HCT116 (cell line): ENCODE data around the gene SAG.

Source experiments
- EZH2phosphoT487 ChIP-seq: fragments of 200-600 bp; IDR thresholded peaks from 2 replicates; pipeline ENCODE4 v1.6.1; 2018; ENCODE audit warnings: antibody characterized with exemption, borderline replicate concordance
- FOSL1 ChIP-seq: IDR thresholded peaks from 2 replicates; pipeline ENCODE4 v1.6.1; 2012; ENCODE audit warnings: low read depth

DNA sequence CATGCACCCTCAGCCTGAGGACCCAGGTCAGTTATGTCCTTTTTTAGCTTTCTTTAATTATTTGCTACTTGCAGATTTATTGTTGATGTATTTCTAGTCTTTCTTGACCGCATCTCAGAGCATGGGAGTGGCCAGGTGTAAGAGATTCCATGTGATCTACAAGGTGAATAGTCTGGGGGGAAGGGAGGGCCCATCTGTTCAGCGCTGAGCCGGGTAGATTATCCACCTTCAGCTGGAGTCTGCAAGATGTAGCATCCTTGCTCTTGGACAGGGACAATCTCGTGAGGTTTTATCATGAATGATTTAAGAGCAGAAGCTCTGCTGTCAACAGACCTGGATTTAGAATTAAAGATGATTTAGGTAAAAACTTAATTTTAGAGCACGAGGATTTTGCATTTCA is 34.7 kb downstream of the SAG start:
- TF ChIP-seq EZH2phosphoT487, result no peak
- no peak for TF ChIP-seq FOSL1
